Stimulated activated effector memory CD8-positive, alpha-beta T cell treated with anti-CD3 and anti-CD28 coated beads, Interleukin-12 subunit alpha, Interleukin-12 subunit beta, amount 100 ng/mL, for 72 hours (primary cell): ENCODE results near the gene RSRC2.

Experiments used
- ATAC-seq: fragments of 150-1000 bp; cut with Tn5 transposase; 2 replicates; pipeline ENCODE4 v1.10.0; 2021
- DNase-seq, 2 donors: peaks; one replicate each; pipeline ENCODE4 v3.0.0; 2021 to 2022; ENCODE audit warnings: low spot score in 2 of 2
- H3K27ac Mint-ChIP-seq: one replicate; pipeline ENCODE4 v1.8.0; 2022; ENCODE audit warnings: mild to moderate bottlenecking, mixed read lengths
- H3K36me3 Mint-ChIP-seq: one replicate; pipeline ENCODE4 v1.8.0; 2022; ENCODE audit warnings: mild to moderate bottlenecking, mixed read lengths
- H3K4me1 Mint-ChIP-seq: one replicate; pipeline ENCODE4 v1.8.0; 2022; ENCODE audit warnings: mixed read lengths
- H3K4me3 Mint-ChIP-seq: one replicate; pipeline ENCODE4 v1.8.0; 2022; ENCODE audit warnings: mild to moderate bottlenecking, mixed read lengths
- H3K9me3 Mint-ChIP-seq: one replicate; pipeline ENCODE4 v1.8.0; 2022; ENCODE audit warnings: mixed read lengths

RSRC2 gene

GRCh38 chr12:122454739-122455138 lies 72.0 kb downstream of the RSRC2 start:
- DNase-seq (no peak), ATAC-seq (no peak)
- H3K36me3 Mint-ChIP-seq = peaks cover 8% of the 10 kb centered on the region
- H3K9me3 Mint-ChIP-seq = no peaks in the 10 kb centered on the region
- peaks cover 32% of the 10 kb centered on the region for H3K4me1 Mint-ChIP-seq
- no peak overlapping the region for H3K4me3 Mint-ChIP-seq
- no peak overlapping the region for H3K27ac Mint-ChIP-seq

DNA sequence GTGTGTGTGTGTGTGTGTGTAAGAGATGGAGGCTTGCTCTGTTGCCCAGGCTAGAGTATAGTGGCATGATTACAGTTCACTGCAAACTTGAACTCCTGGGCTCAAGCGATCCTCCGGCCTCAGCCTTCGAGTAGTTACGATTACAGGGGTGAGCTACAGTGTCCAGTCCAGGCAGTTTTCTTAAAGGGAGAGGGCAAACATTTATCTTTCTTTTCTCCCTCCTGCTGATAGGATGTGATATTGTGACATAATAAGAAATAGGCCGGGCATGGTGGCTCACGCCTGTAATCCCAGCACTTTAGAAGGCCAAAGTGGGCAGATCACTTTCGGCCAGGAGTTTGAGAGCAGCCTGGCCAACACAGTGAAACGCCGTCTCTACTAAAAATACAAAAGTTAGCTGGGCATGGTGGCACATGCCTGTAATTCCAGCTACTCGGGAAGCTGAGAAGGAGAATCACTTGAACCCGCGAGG lies 72.5 kb downstream of the RSRC2 start:
- DNase-seq = no peak
- peaks cover 32% of the 10 kb centered on the region for H3K4me1 Mint-ChIP-seq
- H3K27ac Mint-ChIP-seq = peak overlapping the region; percentile 94
- H3K4me3 Mint-ChIP-seq = peak overlapping the region; percentile 68
- H3K9me3 Mint-ChIP-seq = no peaks in the 10 kb centered on the region
- ATAC-seq = no peak
- peaks cover 8% of the 10 kb centered on the region for H3K36me3 Mint-ChIP-seq
